IMR-90 (cell line): ENCODE measurements around the gene TUBA8. TPM values are rescaled to one million over a fixed set of nuclear protein-coding genes. Genes with fewer than 3 reads are reported as not detected.

ENCODE experiments used
- ATAC-seq: fragments of 200-7000 bp; cut with Tn5 transposase; 2 replicates; pipeline ENCODE4 v1.9.1; 2020; ENCODE audit warnings: low read depth, mild to moderate bottlenecking, moderate library complexity
- BruUV-seq: library from RNA; stranded (reverse); fragments of 400-500 nt; replicated peaks from 2 replicates; lab custom pipeline; 2021; lab: Mats Ljungman, UMichigan
- CTCF ChIA-PET: fragments of 300-600 bp; formaldehyde crosslinking; extraction: SDS; loops from one replicate; lab custom pipeline; 2021; ENCODE audit warnings: antibody characterized with exemption; lab: Yijun Ruan, JAX
- POLR2A ChIA-PET: fragments of 300-600 bp; sonication (Branson Sonifier 250); formaldehyde crosslinking; loops from one replicate; lab custom pipeline; 2022; ENCODE audit warnings: antibody characterized with exemption; ENCODE audit not compliant: unreplicated experiment; lab: Charles Lee
- DNase-seq: peaks from one replicate; pipeline ENCODE4 v3.0.0; 2013
- H2AFZ ChIP-seq: replicated peaks from 2 replicates; pipeline ENCODE3; 2013; ENCODE audit warnings: low read length, mild to moderate bottlenecking; ENCODE audit not compliant: poor library complexity
- H2AK5ac ChIP-seq: 2 replicates; pipeline ENCODE4 v1.6.1; 2013; ENCODE audit warnings: low read depth, low read length, inconsistent platforms
- H2AK9ac ChIP-seq: replicated peaks from 2 replicates; pipeline ENCODE3; 2013; ENCODE audit warnings: mild to moderate bottlenecking, low read depth, low read length, moderate library complexity; ENCODE audit not compliant: poor library complexity
- H2BK120ac ChIP-seq: 2 replicates; pipeline ENCODE4 v1.6.1; 2013; ENCODE audit warnings: low read depth, low read length, inconsistent platforms
- H2BK15ac ChIP-seq: 3 replicates; pipeline ENCODE4 v1.6.1; 2013; ENCODE audit warnings: low read depth, low read length, inconsistent platforms
- H2BK20ac ChIP-seq: 2 replicates; pipeline ENCODE4 v1.6.1; 2013; ENCODE audit warnings: low read depth, mild to moderate bottlenecking, inconsistent platforms, low read length, moderate library complexity
- H2BK5ac ChIP-seq: 2 replicates; pipeline ENCODE4 v1.6.1; 2013; ENCODE audit warnings: mild to moderate bottlenecking, low read depth, low read length, inconsistent platforms; ENCODE audit not compliant: poor library complexity, severe bottlenecking
- H3K14ac ChIP-seq: replicated peaks from 2 replicates; pipeline ENCODE4 v1.6.1; 2013; ENCODE audit warnings: low read depth, low read length, inconsistent platforms
- H3K18ac ChIP-seq: 2 replicates; pipeline ENCODE4 v1.6.1; 2013; ENCODE audit warnings: low read depth, low read length, control low read depth
- H3K23ac ChIP-seq: 2 replicates; pipeline ENCODE4 v1.6.1; 2013; ENCODE audit warnings: low read depth, low read length, inconsistent platforms
- H3K27ac ChIP-seq: 2 replicates; pipeline ENCODE4 v1.5.1; 2013; ENCODE audit warnings: mild to moderate bottlenecking, control low read depth, low read length; ENCODE audit not compliant: insufficient read depth
- H3K27me3 ChIP-seq: 2 replicates; pipeline ENCODE4 v1.6.1; 2013; ENCODE audit warnings: low read length; ENCODE audit not compliant: control insufficient read depth, insufficient read depth
- H3K36me3 ChIP-seq: 2 replicates; pipeline ENCODE4 v1.6.1; 2013; ENCODE audit warnings: low read length, mixed read lengths; ENCODE audit not compliant: control insufficient read depth, insufficient read depth
- H3K4ac ChIP-seq: 2 replicates; pipeline ENCODE4 v1.6.1; 2013; ENCODE audit warnings: low read depth, low read length, inconsistent platforms
- H3K4me1 ChIP-seq: 2 replicates; pipeline ENCODE4 v1.6.1; 2013; ENCODE audit warnings: low read length, mixed read lengths; ENCODE audit not compliant: control insufficient read depth, insufficient read depth
- H3K4me2 ChIP-seq: 2 replicates; pipeline ENCODE4 v1.6.1; 2013; ENCODE audit warnings: low read depth, mild to moderate bottlenecking, control low read depth, low read length, moderate library complexity
- H3K4me3 ChIP-seq: 2 replicates; pipeline ENCODE4 v1.5.1; 2013; ENCODE audit warnings: low read depth, mild to moderate bottlenecking, control low read depth, low read length, moderate library complexity; ENCODE audit not compliant: insufficient read depth
- H3K56ac ChIP-seq: 2 replicates; pipeline ENCODE4 v1.6.1; 2013; ENCODE audit warnings: low read length, inconsistent platforms; ENCODE audit not compliant: insufficient read depth; ENCODE audit errors: extremely low read depth
- H3K79me1 ChIP-seq, 2 experiments: 2 replicates each; pipeline ENCODE4 v1.6.1; 2013; ENCODE audit warnings: low read length in 2 of 2, inconsistent platforms in 1 of 2, low read depth in 1 of 2
- H3K9ac ChIP-seq: 2 replicates; pipeline ENCODE4 v1.6.1; 2013; ENCODE audit warnings: low read depth, low read length, control low read depth
- H3K9me1 ChIP-seq: 2 replicates; pipeline ENCODE4 v1.6.1; 2013; ENCODE audit warnings: low read length, inconsistent platforms; ENCODE audit not compliant: insufficient read depth
- H3K9me3 ChIP-seq: 2 replicates; pipeline ENCODE4 v1.6.1; 2013; ENCODE audit warnings: low read length; ENCODE audit not compliant: control insufficient read depth, insufficient read depth
- H4K20me1 ChIP-seq: 2 replicates; pipeline ENCODE4 v1.6.1; 2013; ENCODE audit warnings: low read length, inconsistent platforms; ENCODE audit not compliant: insufficient read depth
- H4K5ac ChIP-seq: 2 replicates; pipeline ENCODE4 v1.6.1; 2013; ENCODE audit warnings: mild to moderate bottlenecking, low read depth, low read length, control low read depth
- H4K8ac ChIP-seq, 2 experiments: 2 replicates each; pipeline ENCODE4 v1.6.1; 2013; ENCODE audit warnings: low read depth in 2 of 2, low read length in 2 of 2, control low read depth in 1 of 2, inconsistent platforms in 1 of 2
- H4K91ac ChIP-seq: 2 replicates; pipeline ENCODE4 v1.6.1; 2013; ENCODE audit warnings: low read depth, low read length, inconsistent platforms; ENCODE audit not compliant: insufficient read depth
- BHLHE40 ChIP-seq: fragments of 150-350 bp; IDR thresholded peaks from 2 replicates; pipeline ENCODE4 v1.6.1; 2016; ENCODE audit warnings: mild to moderate bottlenecking, low read depth, low read length
- CEBPB ChIP-seq: IDR thresholded peaks from 2 replicates; pipeline ENCODE4 v1.6.1; 2012; ENCODE audit warnings: low read depth, low read length, improper control_type of control experiment
- CTCF ChIP-seq: conservative IDR thresholded peaks from 2 replicates; pipeline ENCODE4 v1.5.1; 2012; ENCODE audit warnings: mild to moderate bottlenecking, low read depth, low read length, improper control_type of control experiment
- FOS ChIP-seq: fragments of 150-350 bp; IDR thresholded peaks from 2 replicates; pipeline ENCODE4 v1.6.1; 2016; ENCODE audit warnings: low read depth, low read length
- MAFK ChIP-seq: IDR thresholded peaks from 2 replicates; pipeline ENCODE4 v1.6.1; 2012; ENCODE audit warnings: low read depth, low read length, improper control_type of control experiment
- MAZ ChIP-seq: IDR thresholded peaks from 2 replicates; pipeline ENCODE4 v1.6.1; 2012; ENCODE audit warnings: low read depth, mild to moderate bottlenecking, low read length, improper control_type of control experiment, moderate library complexity, borderline replicate concordance
- MXI1 ChIP-seq: IDR thresholded peaks from 2 replicates; pipeline ENCODE4 v1.6.1; 2012; ENCODE audit warnings: low read depth, mild to moderate bottlenecking, low read length, moderate library complexity, borderline replicate concordance
- NFE2L2 ChIP-seq: fragments of 150-350 bp; IDR thresholded peaks from 2 replicates; pipeline ENCODE4 v1.6.1; 2016; ENCODE audit warnings: low read depth, mild to moderate bottlenecking, low read length
- POLR2A ChIP-seq: IDR thresholded peaks from 2 replicates; pipeline ENCODE4 v1.6.1; 2012; ENCODE audit warnings: mild to moderate bottlenecking, low read depth, low read length
- RAD21 ChIP-seq: IDR thresholded peaks from 2 replicates; pipeline ENCODE4 v1.6.1; 2012; ENCODE audit warnings: low read length, improper control_type of control experiment
- RCOR1 ChIP-seq: IDR thresholded peaks from 2 replicates; pipeline ENCODE4 v1.6.1; 2012; ENCODE audit warnings: mild to moderate bottlenecking, low read length, improper control_type of control experiment; ENCODE audit not compliant: insufficient replicate concordance
- RFX5 ChIP-seq: IDR thresholded peaks from 2 replicates; pipeline ENCODE4 v1.8.0; 2012; ENCODE audit warnings: low read depth, mild to moderate bottlenecking, low read length, moderate library complexity
- SMC3 ChIP-seq: fragments of 150-350 bp; IDR thresholded peaks from 2 replicates; pipeline ENCODE4 v1.6.1; 2016; ENCODE audit warnings: low read depth, mild to moderate bottlenecking, antibody characterized with exemption, low read length, moderate library complexity
- USF2 ChIP-seq: fragments of 150-350 bp; IDR thresholded peaks from 2 replicates; pipeline ENCODE4 v1.6.1; 2017; ENCODE audit warnings: mild to moderate bottlenecking, antibody characterized with exemption, low read length, low read depth
- WGBS, 2 experiments: methylation state at CpG; one replicate each; pipeline versions ENCODE4 v1.1.5 to v1.1.7; 2013; ENCODE audit warnings: missing lambda C conversion rate in 2 of 2; ENCODE audit not compliant: insufficient read length in 1 of 2; ENCODE audit errors: extremely low coverage in 2 of 2; 5-methylcytosine and 5-hydroxymethylcytosine counted together
- dilution Hi-C: fragments of 300-500 bp; cut with HindIII; formaldehyde crosslinking; loops from one replicate; pipeline ENCODE4 v1.14.3; 2018; ENCODE audit warnings: low sequenced_read_pairs; ENCODE audit not compliant: unreplicated experiment
- in situ Hi-C: fragments of 300-500 bp; cut with MboI; formaldehyde crosslinking; loops from 3 replicates; pipeline ENCODE4 v1.14.3; 2019; ENCODE audit warnings: low sequenced_read_pairs, inconsistent platforms, mixed read lengths
- intact Hi-C: fragments of 100-400 bp; cut with micrococcal nuclease; formaldehyde crosslinking; loops from 2 replicates; pipeline ENCODE4 v1.10.0; 2022
- polyA plus RNA-seq, 3 experiments: library from polyadenylated mRNA; depleted of rRNA; stranded (reverse); fragments of >200 nt; gene quantifications; 2 replicates each; pipeline ENCODE4 v1.2.3, GENCODE V29; 2012; ENCODE audit warnings: low replicate concordance in 1 of 3
- total RNA-seq: library from RNA; depleted of rRNA; stranded (reverse); fragments of >200 nt; gene quantifications from 2 replicates; pipeline ENCODE4 v1.2.3, GENCODE V29; 2012

Gene TUBA8
- total and polyA plus RNA-seq, 2 of the 4 experiments (the other 2 are of a cell fraction), result 1.4 to 2.2 TPM

GRCh38 chr22:18069041-18069440, 41.6 kb upstream of the TUBA8 start:
- BruUV-seq, result no TSS peak
- no CpG with 5 or more reads among the region's 2 CpGs for WGBS, 2 experiments

More at GRCh38 chr22:18069041-18069440, 41.6 kb upstream of the TUBA8 start:
- Histone ChIP-seq H4K20me1 (no peaks in the 10 kb centered on the region), H3K14ac (no peak overlapping the region), H3K4ac (no peak overlapping the region; the same call in 1 of the 2 replicates), H2BK15ac (no peak overlapping the region), H3K27me3 (no peaks in the 10 kb centered on the region), H3K4me2 (no peak overlapping the region), H2BK120ac (0 out of 2 replicates have a peak overlapping the region, but pooled peaks have one; percentile 27), H3K18ac (no peak overlapping the region), H2BK5ac (no peak overlapping the region), H3K36me3 (no peaks in the 10 kb centered on the region), H4K91ac (peak overlapping the region; percentile 18; the same call in 1 of the 2 replicates), H3K4me1 (peaks cover 4% of the 10 kb centered on the region), H2AK9ac (no peak overlapping the region), H3K79me1 (no peaks in the 10 kb centered on the region), H3K4me3 (no peak overlapping the region), H2AFZ (no peak overlapping the region), H2BK20ac (peak overlapping the region; percentile 60), H2AK5ac (no peak overlapping the region), H3K9ac (no peak overlapping the region), H3K56ac (no peak overlapping the region), H3K9me3 (no peaks in the 10 kb centered on the region), H3K23ac (no peak overlapping the region), H4K8ac (peak overlapping the region in 1 of 2 experiments; percentile 94; a peak in 2 of 4 replicates), H3K27ac (no peak overlapping the region), H3K9me1 (peaks cover 6% of the 10 kb centered on the region; the same call in 1 of the 2 replicates), H4K5ac (no peak overlapping the region)
- DNase-seq (no peak), ATAC-seq (no peak)
- intact Hi-C loops (no loop called here), dilution Hi-C loops (no loop called here), in situ Hi-C loops (loop anchor here (5.0 to 25.0 kb wide), 3 partner anchors 77 to 507 kb away; partner anchors contain the start of gene SLC25A18)
- CTCF ChIA-PET, result interaction anchor here (1.7 kb wide), 1 partner anchor 159 kb away, joined by 4 read pairs; no protein-coding TSS in a partner anchor
- POLR2A ChIA-PET, result no interaction called here
- TF ChIP-seq CEBPB, result no peak
- TF ChIP-seq SMC3, result no peak
- no peak for TF ChIP-seq MAZ
- TF ChIP-seq RFX5, result no peak
- TF ChIP-seq RCOR1, result no peak
- TF ChIP-seq BHLHE40, result no peak
- no peak for TF ChIP-seq MAFK
- TF ChIP-seq NFE2L2, result no peak
- TF ChIP-seq RAD21, result no peak
- no peak for TF ChIP-seq FOS
- no peak for TF ChIP-seq USF2
- no peak for TF ChIP-seq CTCF
- no peak for TF ChIP-seq MXI1
- TF ChIP-seq POLR2A, result no peak
